Sigmoid colon (tissue), 4 donors: ENCODE data around the gene NACC2.

Source experiments
- CTCF ChIP-seq, 4 experiments: fragments of 450-650 bp in 3 of 4; fragments of 200-600 bp in 1 of 4; IDR thresholded peaks; one replicate each; pipeline ENCODE4 v1.5.1; 2016 to 2019; ENCODE audit warnings: antibody characterized with exemption in 4 of 4, mild to moderate bottlenecking in 3 of 4, moderate library complexity in 2 of 4
- EP300 ChIP-seq, 4 donors: sonication (generic); formaldehyde crosslinking; IDR thresholded peaks; one replicate each; pipeline ENCODE4 v1.6.1; 2017; ENCODE audit warnings: antibody characterized with exemption in 4 of 4
- POLR2A ChIP-seq, 2 donors: fragments of 450-650 bp; IDR thresholded peaks; one replicate each; pipeline ENCODE4 v1.6.1; 2016; ENCODE audit warnings: antibody characterized with exemption in 2 of 2, mild to moderate bottlenecking in 2 of 2, moderate library complexity in 2 of 2

GRCh38 chr9:136115206-136115605 lies 20.1 kb upstream of the NACC2 start:
- TF ChIP-seq CTCF (IDR thresholded peaks at IDR 0.05) = no peak
- TF ChIP-seq EP300 (IDR thresholded peaks at IDR 0.05) = no peak
- no peak for TF ChIP-seq POLR2A (IDR thresholded peaks at IDR 0.05)
